ENCODE data around the gene FAM227B.
"Not testable (repeated sequence)": the region's sequence is repeated elsewhere in the genome, so short reads cannot be mapped to it uniquely, and the experiment has no call there.

FAM227B gene

DNA sequence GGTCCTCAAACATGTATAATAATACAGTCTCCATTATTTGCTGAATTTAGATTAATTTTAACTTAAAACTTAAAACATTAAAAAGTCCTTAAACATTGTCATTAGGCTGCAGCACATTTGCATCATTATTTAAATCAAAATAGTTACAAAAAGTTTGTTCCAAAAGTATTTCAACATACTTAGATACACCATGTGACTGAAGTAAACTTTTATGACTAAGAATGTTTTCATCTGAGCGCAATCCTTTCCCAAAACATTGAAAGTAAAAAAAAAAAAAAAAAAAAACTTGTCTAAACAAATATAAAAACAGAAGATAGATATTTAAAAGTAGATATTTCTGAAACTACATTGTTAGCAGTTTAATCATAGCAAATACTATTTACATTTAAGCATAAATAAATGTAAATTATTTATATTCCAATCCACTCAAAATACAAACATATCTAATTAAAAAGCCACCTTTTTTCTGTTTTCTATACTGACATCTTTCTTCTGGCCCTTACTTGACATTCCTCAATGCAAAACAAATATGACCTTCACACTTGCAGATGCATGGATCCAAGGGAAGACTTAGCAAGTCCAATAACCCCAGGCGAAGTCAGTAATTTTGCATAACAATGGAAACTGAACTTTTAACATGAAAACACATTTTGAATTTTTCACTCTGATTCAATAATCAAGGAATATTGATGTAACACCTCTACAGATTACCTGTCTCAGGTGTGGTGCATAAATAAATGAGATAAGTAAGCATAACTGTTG, 10.3 kb downstream of the FAM227B start:
- DNase-seq (ENCODE audit: low read depth in 2 of 2), result no peak

DNA sequence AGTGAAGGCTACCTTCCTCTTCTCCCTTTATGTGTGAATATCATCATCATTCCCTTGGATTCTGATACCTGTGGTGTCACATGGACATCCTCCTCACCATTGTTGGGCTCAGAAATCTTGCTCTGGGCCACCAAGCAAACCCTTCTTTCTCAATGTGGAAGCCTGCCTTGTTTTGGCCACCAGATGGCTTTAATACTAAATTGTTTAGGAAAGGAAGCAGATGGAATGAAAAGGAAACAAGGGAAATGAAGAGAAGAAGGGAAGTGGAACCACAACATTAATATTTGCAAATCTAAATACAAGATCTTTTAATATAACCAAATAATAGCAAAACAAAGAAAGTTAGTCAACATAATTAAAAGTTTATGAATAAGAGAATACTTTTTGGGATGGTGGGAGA, 14.0 kb downstream of the FAM227B start:
- no peak for DNase-seq (ENCODE audit: low read depth in 2 of 2)

DNA sequence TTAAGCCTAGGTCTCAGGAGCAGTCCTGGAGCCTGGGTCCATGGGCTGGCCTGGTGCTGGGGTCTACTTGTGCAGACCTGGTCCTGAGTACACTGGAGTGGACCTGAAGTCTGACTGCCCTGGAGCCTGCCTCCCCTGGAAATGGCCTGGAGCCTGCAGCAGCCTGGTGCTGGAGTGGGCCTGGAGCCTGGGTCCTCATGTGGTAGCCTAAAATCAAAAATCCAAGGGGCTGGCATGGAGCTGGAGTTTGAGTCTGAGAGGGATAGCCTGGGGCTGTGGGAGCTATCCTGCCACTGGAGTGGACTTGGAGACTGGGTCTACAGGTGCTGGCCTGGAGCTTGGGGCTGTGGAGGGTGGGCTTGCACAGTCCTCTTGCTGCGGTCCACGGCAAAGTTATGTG, 15.0 kb downstream of the FAM227B start:
- DNase-seq (ENCODE audit: low read depth in 2 of 2), result no peak

DNA sequence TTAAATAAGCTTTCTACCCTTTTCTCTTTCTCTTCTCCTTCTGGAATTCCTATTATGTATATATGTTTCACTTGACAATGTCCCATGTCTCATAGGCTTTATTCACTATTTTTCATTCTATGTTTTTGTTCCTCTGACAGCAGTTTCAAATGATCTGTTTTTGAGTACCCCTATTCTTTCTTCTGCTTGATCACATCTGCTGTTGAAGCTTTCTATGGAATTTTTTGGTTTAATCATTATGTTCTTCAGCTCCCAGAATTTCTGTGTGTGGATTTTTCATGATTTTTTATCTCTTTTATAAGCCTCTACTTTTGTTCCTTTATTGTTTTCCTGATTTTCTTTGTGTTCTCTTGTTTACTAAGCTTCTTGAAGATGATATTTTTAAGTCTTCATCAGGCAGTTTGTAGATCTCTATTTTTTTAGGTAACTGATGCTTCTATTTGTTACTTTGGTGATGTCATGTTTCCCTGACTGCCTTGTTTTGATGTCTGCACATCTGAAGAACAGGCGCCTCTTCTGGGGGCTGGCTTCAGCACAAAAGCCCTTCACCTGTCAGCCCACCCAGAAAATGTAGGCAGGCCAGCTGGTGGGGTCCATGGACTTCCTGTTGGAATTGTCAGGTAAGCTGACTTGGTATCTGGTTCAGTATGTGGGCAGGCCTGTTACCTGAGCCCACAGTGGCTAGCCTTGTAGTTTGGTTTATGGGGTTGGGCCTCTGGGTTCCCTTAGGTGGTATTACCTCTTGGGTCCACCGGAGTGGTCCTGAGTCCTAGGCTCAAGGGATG, 15.8 kb downstream of the FAM227B start:
- no peak for DNase-seq (ENCODE audit: low read depth in 2 of 2)

DNA sequence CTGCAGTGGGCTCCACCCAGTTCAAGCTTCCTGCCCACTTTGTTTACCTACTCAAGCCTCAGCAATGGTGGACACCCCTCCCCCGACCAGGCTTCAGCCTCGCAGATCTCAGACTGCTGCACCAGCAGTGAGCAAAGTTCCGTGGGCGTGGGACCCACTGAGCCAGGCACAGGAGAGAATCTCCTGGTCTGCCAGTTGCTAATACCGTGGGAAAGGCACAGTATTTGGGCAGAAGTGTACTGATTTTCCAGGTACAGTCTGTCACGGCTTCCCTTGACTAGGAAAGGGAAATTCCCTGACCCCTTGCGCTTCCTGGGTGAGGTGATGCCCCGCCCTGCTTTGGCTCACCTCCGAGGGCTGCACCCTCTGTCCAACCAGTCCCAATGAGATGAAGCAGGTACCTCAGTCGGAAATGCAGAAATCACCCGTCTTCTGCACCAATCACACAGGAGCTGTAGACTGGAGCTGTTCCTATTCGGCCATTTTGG, 27.7 kb downstream of the FAM227B start:
- not testable (repeated sequence) for DNase-seq (ENCODE audit: low read depth in 2 of 2)

DNA sequence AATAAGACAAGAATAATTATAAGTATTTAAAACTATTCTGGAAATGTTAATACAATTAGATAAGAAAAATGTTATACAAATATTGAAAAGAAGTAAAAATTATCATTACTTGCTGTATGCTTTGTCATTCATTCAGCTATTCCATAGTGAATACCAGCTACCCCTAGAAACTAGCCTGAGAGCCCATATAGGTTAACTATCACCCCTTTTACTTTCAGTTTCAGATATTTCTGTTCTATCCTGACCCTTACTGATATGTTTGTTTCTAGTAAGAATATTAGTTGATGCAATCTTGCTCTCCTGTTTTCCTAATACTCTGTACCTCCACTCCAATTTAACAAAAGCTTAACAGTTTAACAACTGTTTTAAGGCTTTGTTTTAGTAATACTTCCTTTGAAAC, 31.6 kb downstream of the FAM227B start:
- no peak for DNase-seq (ENCODE audit: low read depth in 2 of 2)

DNA sequence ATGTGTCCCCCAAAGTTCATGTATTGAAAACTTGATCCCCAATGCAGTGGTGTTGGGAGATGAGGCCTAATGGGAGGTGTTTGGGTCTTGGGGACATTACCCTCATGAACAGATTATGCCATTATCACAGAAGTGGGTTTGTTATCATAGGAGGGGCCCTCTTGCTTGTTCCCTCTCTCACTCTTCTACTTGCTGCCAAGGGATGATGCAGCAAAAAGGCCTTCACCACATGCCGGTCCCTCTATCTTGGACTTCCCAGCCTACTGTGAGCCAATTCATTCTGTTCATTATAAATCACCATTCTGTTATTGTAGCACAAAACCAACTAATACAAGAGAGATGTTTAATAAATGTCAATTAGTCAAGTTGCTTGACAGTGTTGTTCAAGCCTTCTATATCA, 47.2 kb downstream of the FAM227B start:
- no peak for DNase-seq (ENCODE audit: low read depth in 2 of 2)

DNA sequence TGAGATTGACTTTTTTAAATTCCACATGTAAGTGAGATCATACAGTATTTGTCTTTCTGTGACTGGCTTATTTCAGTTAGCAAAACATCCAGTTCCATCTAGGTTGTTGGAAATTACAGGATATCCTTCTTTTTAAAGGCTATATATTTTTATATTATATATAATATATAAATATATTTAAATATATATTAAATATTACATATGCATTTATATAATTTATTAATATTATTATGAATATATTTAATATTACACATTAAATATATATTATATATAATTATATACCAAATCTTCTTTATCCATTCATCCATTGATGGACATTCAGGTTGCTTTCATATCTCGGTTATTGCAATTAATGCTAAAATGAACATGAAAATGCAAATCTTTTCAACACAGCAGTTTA, 49.9 kb downstream of the FAM227B start:
- no peak for DNase-seq (ENCODE audit: low read depth in 2 of 2)

DNA sequence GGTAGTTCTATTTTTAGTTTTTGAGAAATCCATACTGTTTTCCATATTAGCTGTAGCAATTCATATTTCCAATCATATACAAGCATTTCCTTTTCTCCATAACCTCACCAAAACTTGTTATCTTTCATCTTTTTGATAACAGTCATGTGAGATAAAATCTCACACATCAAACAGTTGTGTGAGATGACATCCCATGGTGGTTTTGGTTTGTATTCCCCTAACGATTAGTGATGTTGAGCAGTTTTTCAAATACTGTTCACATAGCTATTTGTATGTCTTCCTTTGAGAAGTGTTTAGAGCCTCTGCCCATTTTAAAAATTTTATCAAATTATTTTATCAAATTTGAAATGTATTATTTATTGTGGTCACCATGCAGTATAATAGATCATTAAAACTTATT, 50.4 kb downstream of the FAM227B start:
- DNase-seq (ENCODE audit: low read depth in 2 of 2), result no peak

DNA sequence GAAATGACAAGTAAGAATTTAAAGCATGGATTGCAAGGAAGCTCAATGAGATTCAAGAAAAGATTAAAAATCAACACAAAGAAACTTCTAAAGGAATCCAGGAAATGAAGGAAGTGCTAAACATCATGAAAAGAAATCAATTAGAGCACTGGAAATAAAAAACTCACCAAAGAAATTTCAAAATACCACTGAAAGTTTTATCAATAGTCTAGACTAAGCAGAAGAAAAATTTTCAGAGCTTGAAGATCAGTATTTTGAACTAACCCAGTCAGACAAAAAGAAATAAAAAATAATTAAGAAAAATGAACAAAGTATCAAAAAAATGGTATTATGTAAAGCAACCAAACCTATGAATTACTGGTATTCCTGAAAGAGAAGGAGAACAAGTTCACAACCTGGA, 60.6 kb downstream of the FAM227B start:
- no peak for DNase-seq (ENCODE audit: low read depth in 2 of 2)

DNA sequence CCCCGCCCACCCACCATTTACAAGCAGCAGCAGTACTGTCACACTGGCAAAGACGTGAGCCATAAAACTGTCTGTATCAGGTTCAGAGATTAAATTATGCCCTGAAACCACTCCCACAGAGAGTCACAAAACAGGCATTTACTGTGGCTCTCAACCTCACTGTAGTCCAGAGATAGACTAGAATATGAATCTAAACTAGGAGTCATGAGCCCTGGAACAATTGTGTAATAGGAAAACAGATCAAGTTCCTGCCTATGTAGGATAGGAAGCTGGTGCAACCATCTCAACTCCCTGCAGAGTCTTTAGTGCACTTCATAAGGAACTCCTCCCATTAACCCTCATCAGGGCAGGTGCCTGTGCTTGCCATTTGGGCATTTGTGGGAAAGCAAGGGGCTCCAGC, 61.7 kb downstream of the FAM227B start:
- DNase-seq (ENCODE audit: low read depth in 2 of 2), result no peak

DNA sequence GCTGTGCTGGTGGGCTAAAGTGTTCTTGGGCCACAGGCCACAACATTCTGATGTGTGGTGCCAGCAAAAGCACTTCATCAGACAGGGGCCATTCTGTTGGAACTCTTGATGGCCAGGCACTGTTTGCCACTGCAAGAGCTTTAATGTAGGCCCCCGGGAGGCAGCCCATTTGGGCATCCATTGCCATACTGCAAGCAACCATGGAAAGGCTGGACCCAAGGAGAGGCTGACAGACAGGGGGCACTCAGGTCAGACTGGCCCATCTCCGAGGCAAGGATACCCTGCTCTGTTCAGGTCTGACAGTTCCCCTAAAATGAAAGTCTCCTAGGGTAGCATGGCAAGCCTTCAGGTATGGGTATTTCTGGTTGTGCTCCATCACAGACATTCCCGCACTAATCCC, 64.2 kb downstream of the FAM227B start:
- no peak for DNase-seq (ENCODE audit: low read depth in 2 of 2)

DNA sequence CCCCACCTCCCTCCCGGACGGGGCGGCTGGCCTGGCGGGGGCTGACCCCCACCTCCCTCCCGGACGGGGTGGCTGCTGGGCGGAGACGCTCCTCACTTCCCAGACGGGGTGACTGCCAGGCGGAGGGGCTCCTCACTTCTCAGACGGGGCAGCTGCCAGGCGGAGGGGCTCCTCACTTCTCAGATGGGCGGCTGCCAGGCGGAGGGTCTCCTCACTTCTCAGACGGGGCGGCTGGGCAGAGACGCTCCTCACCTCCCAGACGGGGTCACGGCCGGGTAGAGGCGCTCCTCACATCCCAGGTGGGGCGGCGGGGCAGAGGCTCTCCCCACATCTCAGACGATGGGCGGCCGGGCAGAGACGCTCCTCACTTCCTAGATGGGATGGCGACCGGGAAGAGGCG, 70.3 kb downstream of the FAM227B start:
- not testable (repeated sequence) for DNase-seq (ENCODE audit: low read depth in 2 of 2)

DNA sequence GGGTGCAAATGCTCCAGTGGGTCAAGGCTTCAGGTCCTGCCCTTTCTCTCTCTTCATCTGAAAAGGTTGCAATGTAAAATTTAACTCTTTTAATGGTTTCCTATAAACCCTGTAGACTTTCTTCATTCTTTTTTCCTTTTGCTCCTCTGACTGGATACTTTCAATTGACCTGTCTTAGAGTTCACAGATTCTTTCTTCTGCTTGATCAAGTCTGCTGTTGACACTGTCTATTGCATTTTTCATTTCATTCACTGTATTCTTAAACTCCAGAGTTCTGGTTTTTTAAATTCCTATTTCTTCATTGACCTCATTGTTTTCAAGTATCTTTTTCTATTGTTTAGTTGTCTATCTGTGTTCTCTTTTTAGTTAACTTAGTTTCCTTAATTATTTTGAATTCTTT, 82.1 kb downstream of the FAM227B start:
- no peak for DNase-seq (ENCODE audit: low read depth in 2 of 2)

DNA sequence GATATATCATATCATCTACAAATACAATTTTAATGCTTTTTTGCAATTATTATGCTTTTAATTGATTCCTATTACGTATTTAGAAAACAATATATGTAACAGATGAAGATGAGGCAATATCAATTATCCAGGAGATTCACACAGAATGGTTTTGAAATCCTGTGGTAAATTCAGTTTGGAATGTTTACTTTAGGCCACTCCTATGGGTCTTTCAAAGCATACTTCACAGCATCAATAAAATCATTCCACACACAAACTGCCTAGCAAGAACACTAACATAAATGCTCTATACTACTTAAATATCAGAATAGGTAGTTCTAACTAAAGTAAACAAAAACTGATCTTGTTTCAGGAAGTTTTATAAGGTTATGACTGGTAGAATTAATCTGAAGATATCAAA, 90.5 kb downstream of the FAM227B start:
- DNase-seq (ENCODE audit: low read depth in 2 of 2), result no peak

DNA sequence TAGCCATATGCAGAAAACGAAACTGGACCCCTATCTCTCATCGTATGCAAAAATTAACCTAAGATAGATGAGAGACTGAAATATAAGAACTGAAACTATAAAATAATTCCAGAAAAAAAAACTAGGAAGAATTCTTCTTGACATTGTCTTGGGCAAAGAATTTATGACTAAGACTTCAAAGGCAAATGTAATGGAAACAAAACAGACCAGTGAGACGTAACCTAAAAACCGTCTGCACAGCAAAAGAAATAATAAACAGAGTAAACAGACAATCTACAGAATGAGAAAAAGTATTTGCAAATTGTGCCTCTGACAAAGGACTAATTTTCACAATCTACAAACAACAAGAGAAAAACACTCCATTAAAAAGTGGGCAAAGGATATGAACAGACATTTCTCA, 92.3 kb downstream of the FAM227B start:
- DNase-seq (ENCODE audit: low read depth in 2 of 2), result no peak

DNA sequence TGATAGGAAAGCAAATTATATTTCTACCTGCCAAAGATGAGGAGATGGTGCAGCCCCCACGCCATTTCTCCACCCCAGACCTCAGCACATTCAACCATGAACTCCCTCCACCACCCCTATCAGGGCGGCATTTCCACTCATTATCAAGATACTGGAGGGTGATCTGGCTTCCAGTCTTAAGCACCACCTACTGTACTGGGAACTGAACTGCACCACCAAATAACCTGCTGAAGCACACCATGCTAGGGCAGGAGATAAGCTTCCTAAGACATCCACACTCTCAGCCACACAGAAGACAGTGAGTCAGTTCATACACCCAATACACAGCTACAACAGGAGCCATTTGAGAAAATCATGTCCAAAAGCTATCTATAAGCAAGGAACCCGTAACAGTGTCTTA, 98.8 kb downstream of the FAM227B start:
- no peak for DNase-seq (ENCODE audit: low read depth in 2 of 2)

DNA sequence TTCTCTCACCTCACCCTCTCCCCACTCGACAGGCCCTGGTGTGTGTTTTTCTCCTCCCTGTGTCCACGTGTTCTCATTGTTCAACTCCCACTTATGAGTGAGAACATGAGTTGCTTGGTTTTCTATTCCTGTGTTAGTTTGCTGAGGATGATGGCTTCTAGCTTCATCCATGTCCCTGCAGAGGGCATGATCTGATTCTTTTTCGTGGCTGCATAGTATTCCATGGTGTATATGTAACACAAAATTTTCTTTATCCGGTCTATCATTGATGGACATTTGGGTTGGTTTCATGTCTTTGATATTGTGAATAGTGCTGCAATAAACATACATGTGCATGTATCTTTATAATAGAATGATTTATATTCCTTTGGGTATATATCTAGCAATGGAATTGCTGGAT, 107.9 kb downstream of the FAM227B start:
- not testable (repeated sequence) for DNase-seq (ENCODE audit: low read depth in 2 of 2)

DNA sequence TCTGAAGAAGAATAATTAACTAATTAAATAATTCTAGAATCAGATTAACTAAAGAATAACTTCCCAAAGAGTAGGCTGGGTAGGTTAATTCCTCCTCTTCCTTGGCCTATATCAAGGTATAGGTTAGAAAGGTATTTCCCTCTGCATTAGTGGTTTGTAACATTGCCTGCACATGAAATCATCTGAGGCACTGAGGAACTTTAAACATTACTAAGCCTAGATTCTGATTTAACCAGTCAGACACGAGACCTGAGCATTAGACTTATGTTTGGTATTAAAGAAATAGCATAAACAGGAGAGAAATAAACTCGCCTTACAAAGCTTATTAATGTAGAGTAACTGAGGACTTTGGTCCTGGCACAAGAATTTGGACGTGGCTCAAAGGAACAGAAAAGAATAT, 113.4 kb downstream of the FAM227B start:
- no peak for DNase-seq (ENCODE audit: low read depth in 2 of 2)

DNA sequence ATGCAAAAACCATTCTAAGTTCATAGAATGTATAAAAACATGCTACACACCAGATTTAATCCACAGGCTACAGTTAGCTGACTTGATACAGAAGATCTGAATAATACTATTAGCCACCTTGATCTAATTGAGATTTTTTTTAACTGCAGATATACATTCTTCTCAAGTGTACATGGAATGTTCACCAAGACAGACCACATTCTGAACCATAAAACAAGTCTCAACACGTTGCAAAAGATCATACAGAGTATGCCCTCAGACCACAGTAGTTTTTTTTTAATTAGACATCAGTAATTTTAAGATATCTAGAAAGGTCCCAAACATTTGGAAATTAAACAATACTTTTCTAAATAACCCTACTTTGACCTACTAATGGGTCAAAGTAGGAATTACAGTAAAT, 114.3 kb downstream of the FAM227B start:
- DNase-seq (ENCODE audit: low read depth in 2 of 2), result no peak

DNA sequence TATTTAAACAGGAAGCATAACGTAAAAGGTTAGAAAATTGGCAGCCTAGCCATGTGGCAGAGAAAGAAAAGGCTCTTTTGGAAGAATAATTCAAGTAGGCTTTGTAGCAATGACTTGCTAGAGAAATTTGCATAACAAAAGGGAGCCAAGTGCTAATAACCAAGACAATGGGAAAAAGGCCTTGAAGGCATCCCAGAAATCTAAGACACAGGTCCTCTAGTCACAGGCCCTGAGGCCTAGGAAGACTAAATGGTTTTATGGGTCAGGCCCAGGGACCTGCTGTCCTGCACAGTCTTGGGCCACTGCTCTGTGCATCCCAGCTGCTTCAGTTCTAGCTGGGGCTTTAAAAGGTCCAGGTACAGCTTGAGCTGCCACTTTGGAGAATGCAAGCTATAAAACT, 119.0 kb downstream of the FAM227B start:
- DNase-seq (ENCODE audit: low read depth in 2 of 2), result no peak

DNA sequence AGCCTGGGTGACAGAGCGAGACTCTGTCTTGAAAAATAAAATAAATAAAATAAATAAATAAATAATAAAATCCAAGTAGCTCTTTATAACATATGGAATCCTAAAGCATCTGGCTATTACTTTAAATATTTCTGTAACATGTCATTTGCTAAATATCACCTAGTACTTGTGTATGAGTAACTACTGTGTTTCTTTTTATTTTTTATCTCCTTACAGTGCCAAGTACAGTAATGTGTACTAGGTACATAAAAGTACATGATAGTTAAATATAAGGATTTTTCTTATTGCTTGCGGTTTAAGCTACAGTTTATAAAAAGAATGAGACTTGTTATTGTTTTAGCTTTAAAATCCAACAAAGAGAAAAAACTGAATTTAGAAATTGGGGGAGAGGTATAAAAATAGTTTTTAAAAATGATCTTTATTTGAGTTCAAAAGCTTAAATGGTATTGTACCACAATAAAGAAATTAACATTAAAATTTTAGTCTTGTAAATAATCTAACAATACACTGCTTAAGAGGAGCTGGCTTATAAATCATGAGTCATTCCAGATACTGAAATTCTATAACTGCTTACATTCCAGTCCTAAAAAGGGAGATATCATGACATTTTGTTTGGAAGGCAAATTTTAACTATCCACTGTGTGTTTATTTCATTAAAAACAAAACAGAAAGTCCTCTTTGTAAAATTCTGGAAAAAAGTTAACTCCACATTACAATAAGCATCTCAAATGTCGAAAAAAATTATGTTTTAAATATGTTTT, 124.4 kb downstream of the FAM227B start:
- DNase-seq (ENCODE audit: low read depth in 2 of 2), result no peak

DNA sequence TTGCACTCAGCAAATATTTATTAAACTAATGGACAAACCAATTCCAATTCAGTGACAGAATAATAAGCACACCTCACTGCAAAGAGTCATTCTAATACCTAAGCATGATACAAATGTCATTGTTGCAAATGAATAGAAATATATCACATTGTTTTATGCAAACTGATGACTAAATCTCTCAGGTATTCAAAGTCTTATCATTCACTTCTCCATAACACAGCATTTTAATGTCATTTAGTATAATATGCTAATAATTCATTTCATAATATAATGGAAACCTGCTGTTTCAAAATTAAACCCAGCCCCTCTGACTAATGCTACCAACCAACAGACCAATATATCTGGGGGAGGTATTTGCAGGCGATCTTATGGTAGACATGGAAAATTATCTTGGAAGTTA, 125.8 kb downstream of the FAM227B start:
- no peak for DNase-seq (ENCODE audit: low read depth in 2 of 2)

Data from stimulated activated CD4-positive, alpha-beta T cell treated with anti-CD3 and anti-CD28 coated beads, Interleukin-4, amount 100 ng/mL, for 48 hours (primary cell).